OCI-LY3 (cell line): ENCODE measurements around the gene MUC2.

Experiments
- EZH2phosphoT487 ChIP-seq: fragments of 200-600 bp; shearing (Covaris generic); IDR thresholded peaks from 2 replicates; pipeline ENCODE4 v1.6.1; 2018; ENCODE audit warnings: antibody characterized with exemption, mixed run types, low read depth
- TF ChIP-seq, protein P1 (sequence below): fragments of 200-600, 300-600 bp; sonication (generic); IDR thresholded peaks from 2 replicates; pipeline ENCODE4 v1.5.1; 2014; ENCODE audit warnings: antibody characterized with exemption, low read length, low read depth

DNA sequence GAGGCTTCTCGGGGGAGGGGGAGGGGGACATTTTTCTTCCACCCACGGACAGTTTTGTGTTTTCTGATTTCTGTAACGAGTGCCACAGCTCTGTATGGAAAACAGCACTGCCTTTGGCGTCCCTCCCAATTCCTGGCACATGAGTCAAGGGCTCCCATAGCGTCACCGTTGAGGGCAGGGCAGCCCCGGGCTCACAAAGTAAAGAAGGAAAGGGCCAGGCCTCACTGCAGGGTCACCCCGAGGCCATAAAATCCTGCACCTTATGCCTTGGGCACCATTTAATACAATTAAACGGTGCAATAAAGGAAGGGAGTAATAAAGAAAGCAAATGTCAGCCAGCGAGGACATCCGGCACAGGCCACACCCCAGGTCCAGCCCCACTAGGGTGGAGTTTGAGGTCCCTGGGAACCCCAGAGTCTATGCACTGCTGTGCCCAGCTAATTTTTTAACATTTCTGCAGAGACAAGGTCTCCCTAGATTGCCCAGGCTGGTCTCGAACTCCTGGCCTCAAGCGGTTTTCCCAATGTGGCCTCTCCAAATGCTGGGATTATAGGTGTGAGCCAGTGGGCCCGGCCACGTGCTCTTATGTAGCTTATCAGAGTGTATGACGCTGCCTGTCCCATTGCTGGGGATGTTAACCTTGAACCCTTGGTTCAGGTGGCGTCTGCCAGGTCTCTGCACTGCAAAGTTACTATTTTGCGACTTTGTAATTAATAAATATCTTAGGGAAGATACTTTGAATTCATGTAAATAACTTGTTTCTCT is 13.6 kb upstream of the MUC2 start:
- TF ChIP-seq, protein P1, sequence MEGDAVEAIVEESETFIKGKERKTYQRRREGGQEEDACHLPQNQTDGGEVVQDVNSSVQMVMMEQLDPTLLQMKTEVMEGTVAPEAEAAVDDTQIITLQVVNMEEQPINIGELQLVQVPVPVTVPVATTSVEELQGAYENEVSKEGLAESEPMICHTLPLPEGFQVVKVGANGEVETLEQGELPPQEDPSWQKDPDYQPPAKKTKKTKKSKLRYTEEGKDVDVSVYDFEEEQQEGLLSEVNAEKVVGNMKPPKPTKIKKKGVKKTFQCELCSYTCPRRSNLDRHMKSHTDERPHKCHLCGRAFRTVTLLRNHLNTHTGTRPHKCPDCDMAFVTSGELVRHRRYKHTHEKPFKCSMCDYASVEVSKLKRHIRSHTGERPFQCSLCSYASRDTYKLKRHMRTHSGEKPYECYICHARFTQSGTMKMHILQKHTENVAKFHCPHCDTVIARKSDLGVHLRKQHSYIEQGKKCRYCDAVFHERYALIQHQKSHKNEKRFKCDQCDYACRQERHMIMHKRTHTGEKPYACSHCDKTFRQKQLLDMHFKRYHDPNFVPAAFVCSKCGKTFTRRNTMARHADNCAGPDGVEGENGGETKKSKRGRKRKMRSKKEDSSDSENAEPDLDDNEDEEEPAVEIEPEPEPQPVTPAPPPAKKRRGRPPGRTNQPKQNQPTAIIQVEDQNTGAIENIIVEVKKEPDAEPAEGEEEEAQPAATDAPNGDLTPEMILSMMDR: no peak
- no peak for TF ChIP-seq EZH2phosphoT487
